DMS 273 (cell line): Measurements from ENCODE around the gene NEURL4.
"Not testable (repeated sequence)": the region's sequence is repeated elsewhere in the genome, so short reads cannot be mapped to it uniquely, and the experiment has no call there.

Experiments
- DNase-seq: peaks from one replicate; lab custom pipeline; 2025; ENCODE audit not compliant: unreplicated experiment; lab: John Stamatoyannopoulos, UW

The NEURL4 gene

DNA sequence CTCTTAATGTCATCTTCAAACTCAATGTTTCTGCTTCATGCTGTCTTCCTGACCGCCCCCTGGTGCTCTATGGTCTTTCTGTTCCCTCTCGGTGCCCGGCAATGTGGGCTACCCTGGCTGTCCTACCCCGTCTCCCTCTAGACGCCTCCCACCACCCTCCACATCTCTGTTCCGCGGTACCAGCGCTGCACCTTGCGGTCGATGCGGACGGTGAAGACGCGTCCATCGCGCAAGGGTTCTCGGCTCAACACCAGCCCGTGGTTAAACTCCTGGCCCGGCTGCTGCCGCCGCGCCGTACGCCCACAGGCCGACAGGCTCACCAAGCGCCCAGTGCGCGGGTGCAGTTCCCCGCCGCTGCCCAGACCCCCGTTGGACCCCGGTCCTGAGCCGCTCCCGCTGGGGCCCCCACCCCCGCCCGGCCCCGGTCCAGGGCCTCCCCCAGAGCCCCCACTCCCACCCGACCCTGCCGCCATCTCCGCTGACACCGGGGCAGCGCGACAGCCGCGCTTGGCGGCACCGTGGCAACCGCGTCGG, at the start of gene NEURL4:
Gene NEURL4 (minus strand): TSS at position 496 of the 534 bp plus-strand sequence. CDS start 23 bp downstream, at position 473.
- peak; percentile 63 for DNase-seq

- DNase-seq = no peak
Observed at GRCh38 chr17:7374353-7374752, 45.2 kb upstream of the NEURL4 start.

DNA sequence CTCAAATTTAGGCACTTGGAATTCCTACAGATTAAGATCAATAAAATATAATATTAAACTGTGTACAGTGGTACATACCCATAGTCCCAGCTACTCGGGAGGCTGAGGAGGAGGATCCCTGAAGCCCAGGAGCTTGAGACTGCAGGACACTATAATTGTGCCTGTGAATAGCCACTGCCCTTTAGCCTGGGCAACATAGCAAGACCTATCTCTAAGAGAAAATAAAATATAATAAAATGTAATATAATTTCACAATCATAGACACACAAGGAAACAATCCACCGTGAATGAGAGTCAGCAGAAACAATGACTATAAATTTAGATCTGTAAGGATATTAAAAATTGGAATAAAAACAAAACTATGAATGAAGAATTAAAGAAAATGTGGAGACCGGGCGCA, 41.7 kb upstream of the NEURL4 start:
- no peak for DNase-seq

DNA sequence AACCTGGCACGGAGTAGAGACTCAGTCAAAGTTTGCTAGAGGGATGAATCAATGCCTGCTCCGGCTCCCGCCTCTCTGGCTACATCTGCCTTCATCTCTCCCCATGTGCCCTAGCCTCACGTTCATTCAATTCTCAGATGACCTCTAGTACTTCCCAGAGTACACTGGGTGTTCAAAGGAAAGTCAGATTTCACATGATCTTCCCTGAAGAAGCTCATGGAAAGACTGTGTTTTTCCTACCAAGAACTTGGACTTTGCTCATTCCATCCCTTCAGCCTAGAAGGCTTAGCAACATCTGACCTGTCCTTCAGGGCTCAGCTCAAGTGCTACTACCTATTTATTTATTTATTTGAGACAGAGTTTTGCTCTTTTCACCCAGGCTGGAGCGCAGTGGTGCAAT, 40.7 kb upstream of the NEURL4 start:
- no peak for DNase-seq

DNA sequence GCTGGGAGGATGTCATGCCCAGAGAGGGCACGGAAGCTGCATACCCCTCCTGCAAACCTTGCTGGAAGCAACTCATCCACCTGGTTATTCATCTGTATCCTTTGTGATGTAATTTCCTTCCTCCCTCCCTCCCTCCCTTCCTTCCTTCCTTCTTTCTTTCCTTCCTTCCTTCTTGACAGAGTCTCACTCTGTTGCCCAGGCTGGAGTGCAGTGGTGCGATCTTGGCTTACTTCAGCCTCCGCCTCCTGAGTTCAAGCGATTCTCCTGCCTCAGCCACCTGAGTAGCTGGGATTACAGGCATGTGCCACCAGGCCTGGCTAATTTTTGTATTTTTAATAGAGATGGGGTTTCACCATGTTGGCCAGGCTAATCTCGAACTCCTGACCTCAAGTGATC, 39.5 kb upstream of the NEURL4 start:
- not testable (repeated sequence) for DNase-seq

DNA sequence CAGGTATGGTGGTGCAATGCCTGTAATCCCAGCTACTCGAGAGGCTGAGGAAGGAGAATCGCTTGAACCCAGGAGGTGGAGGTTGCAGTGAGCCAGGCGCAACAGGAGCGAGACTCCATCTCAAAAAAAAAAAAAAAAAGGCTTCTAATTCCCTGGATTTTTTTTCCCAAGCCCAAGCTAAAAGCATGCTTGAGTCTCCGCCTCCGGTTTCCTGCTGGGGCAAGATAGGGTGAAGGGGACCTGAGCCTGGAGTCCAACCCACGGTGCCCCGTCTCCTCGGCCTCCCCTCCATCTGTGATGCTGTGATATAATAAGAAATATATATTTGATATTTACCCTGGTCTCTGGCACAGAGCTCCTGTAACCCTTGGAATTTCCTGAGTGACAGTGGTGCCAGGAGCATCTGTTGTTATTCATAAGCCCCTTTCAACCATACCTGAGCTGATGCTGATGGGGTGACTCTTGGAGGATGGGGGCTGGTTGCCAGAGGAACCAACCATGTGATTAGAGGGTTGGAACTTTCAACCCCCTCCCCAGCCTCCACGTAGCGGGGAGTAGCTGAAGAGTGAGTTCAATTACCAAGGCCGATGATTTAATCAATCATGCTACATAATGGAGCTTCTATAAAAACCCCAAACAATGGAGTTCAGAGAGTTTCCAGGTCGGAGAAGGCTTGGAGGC, 38.9 kb upstream of the NEURL4 start:
- no peak for DNase-seq

- no peak for DNase-seq
Observed at GRCh38 chr17:7367083-7367482, 37.9 kb upstream of the NEURL4 start.

DNA sequence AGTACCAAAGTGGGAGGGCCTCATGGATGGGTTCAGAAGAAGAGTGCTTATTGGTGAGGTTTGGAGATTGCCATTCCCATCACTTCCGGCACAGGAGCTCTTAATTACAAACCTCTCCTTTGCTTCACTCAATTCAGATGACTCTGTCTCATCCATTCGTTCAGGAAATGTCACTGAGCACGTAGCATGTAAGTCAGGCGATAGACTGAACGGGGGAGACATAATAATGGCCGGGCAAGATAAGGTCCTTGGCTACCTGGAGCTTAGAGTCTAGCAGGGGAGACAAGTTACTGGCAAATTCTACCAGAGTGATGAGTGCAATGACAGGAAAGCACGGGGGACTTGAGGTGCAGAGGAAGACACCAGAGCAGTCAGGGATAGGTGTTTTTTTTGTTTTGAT, 36.8 kb upstream of the NEURL4 start:
- DNase-seq = not testable (repeated sequence)

DNA sequence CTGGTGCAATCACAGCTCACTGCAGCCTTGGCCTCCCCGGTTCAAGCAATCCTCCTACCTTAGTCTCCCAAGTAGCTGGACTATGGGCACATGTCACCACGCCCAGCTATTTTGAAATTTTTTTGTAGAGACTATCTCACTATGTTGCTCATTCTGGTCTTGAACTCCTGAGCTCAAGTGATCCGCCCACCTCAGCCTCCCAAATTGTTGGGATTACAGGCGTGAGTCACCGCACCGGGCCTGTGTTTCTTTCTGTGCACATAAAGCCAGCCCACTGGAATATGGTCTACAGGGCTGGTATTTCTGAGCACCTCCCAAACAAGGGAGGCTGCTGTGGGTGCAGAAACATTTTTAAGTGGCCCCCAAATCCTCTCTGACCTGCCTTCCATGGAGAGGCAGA, 34.2 kb upstream of the NEURL4 start:
- DNase-seq = no peak

DNA sequence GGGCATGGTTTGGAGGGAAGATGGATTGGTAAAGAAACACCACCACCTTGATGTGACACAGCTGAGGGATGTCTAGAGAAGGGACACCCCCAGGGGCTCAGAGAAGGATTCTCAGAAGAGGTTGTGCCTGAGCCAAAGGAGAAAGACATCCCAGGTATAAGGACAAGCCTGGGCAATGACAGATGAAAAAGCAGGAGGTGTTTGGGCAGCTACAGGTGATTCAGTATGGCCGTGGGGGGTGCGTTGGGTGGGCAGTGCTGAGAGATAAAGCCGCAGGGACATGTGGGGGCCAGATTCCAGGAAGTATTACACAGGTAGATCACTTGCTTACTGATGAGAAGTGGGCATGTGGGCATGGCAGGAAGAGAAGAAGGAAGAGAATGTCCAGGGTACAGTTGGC, 32.8 kb upstream of the NEURL4 start:
- DNase-seq = no peak

DNA sequence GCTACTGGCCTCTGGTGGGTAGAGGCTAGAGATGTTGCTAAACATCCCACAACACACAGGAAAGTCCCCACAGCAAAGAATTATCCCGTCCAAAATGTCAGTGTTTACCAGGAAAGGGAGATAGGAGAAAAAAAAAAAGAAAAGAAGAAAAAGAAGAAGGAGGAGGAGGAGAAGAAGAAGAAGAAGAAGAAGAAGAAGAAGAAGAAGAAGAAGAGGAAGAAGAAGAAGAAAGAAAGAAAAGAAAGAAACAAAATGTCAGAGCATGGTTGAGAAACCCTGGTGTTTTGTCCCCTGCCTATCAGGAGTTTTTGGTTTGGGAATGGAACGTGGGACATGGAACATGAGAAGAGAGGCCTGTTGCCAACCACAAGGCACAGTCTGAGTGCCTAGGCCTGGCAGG, 28.2 kb upstream of the NEURL4 start:
- DNase-seq = no peak

- DNase-seq = no peak
Observed at GRCh38 chr17:7356756-7357155, 27.6 kb upstream of the NEURL4 start.

DNA sequence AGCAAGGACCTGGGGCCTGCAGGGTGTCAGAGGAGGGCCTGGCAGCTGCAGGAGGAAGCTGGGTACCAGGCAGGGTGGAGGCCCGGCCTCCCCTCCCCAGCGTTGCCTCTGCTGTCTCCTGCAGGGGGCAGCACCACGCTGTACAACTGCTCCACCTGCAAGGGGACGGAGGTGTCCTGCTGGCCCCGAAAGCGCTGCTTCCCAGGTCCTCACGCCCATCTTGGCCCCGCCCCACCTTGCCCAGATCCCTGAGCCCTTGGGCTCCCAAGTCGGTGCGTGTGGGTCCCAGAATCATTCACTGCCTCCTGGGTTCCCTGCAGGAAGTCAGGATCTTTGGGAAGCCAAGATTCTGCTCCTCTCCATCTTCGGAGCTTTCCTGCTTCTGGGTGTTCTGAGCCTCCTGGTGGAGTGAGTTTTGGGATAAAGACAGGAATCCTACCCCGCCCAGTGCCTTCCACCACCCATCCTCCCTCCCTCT, 27.0 kb upstream of the NEURL4 start:
- peak; percentile 81 for DNase-seq

DNA sequence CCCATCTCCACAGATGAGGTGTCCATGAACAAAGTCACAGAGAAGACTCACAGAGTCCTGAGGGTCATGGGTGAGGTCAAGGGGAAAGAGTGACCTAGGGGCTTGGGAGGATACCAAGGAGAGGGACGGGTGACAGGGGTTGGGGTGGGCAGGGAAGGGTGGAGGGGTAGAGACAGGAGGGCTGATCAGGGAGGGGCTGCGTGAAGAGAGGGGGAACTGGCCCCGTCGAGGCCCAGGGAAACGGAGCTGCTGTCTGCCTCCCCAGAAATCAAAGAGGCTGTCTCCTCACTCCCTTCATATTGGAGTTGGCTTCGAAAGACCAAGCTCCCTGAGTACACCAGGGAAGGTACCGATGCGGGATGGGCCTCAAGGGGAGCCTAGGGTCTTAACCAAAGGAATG, 26.4 kb upstream of the NEURL4 start:
- DNase-seq = no peak

- peak; percentile 59 for DNase-seq
Observed at GRCh38 chr17:7355053-7355452, 25.9 kb upstream of the NEURL4 start, which contains the start of gene TMEM95. Gene TMEM95, plus strand, starts transcription at chr17:7355156. Its CDS starts 49 bp downstream, at chr17:7355205.

DNA sequence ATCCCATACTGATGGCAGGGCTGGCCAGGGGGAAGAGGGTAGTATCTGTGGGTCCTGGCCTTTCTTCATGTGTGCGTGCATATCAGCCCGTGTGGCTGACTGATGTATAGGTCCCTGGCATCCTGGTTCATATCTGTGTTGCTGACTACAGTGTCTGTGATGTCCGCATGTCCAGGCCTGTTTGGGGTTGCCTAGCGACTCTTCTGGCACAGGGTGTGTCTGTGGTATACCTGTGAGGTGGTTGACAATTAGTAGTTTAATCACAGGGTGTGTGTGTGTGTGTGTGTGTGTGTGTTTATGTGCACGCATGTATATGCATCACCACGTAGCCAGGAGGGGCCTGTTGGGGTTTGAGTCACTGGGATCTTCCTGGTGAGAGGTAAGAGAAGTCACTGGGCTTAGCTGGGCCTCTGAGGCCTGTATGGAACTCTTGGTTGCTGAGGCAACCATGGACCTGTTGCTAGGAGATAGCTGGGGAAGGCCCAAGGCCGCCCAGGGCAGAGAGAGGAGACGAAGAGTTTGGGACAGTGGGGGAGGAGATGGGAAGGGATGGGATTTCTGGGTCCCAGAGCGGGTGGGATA, 25.2 kb upstream of the NEURL4 start:
- peak; percentile 60 for DNase-seq

DNA sequence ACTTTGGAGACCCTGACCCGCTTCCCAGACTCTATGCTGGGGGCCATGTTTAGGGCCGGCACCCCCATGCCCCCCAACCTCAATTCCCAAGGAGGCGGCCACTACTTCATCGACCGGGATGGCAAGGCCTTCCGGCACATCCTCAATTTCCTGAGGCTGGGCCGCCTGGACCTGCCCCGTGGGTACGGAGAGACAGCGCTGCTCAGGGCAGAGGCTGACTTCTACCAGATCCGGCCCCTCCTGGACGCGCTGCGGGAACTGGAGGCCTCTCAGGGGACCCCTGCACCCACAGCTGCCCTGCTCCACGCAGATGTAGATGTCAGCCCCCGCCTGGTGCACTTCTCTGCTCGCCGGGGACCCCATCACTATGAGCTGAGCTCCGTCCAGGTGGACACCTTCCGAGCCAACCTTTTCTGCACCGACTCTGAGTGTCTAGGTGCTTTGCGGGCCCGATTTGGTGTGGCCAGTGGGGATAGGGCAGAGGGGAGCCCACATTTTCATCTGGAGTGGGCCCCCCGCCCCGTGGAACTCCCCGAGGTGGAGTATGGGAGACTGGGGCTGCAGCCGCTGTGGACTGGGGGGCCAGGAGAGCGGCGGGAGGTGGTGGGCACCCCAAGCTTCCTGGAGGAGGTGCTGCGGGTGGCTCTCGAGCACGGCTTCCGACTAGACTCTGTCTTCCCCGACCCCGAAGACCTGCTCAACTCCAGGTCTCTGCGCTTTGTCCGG, 23.9 kb upstream of the NEURL4 start:
- DNase-seq = no peak

DNA sequence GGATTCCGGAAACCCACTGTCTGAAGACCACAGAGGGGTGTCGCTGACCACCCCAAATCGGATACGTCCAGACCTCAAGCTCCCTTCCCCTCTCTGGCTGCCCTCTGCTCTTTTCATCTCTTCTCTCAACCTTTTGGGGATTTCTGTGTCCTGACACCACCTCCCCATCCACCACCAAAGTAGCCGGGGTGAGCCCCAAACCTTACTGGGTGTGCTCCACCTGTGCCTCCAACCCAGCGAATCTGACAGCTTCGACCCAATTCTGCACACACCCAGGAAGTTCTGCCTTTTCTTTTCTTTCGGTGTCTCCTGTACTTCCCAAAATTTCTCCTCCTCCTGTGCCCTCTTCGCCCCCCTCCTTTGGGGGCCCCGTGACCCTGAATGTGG, 23.4 kb upstream of the NEURL4 start:
- no peak for DNase-seq

GRCh38 chr17:7351665-7352502, 22.7 kb upstream of the NEURL4 start, which contains the start of gene KCTD11:
Gene KCTD11, plus strand, starts transcription at chr17:7352162.
- peak; percentile 70 for DNase-seq

GRCh38 chr17:7348478-7349242, 19.5 kb upstream of the NEURL4 start:
- DNase-seq = peak; percentile 18
